KOPT-K1 (cell line): ENCODE data around the gene RCC2.
"Not testable (repeated sequence)": the region's sequence is repeated elsewhere in the genome, so short reads cannot be mapped to it uniquely, and the experiment has no call there.

ENCODE experiments used
- H3K27ac ChIP-seq: fragments of 200-600 bp; sonication (generic); 2 replicates; pipeline ENCODE4 v1.5.1; 2016; ENCODE audit warnings: antibody characterized with exemption, mild to moderate bottlenecking, low read depth, low read length; ENCODE audit not compliant: poor library complexity, severe bottlenecking
- H3K36me3 ChIP-seq: fragments of 200-600 bp; sonication (generic); 2 replicates; pipeline ENCODE4 v1.5.1; 2017; ENCODE audit warnings: antibody characterized with exemption, mild to moderate bottlenecking, low read length, moderate library complexity; ENCODE audit not compliant: insufficient read depth
- H3K9me3 ChIP-seq: fragments of 200-600 bp; sonication (generic); 2 replicates; pipeline ENCODE4 v1.5.1; 2017; ENCODE audit warnings: antibody characterized with exemption, low read length, mild to moderate bottlenecking; ENCODE audit not compliant: insufficient read depth, poor library complexity, severe bottlenecking

The RCC2 gene

GRCh38 chr1:17439250-17440073 lies at the start of gene RCC2:
Gene RCC2 (minus strand): TSS chr1:17439677. CDS start chr1:17438514, 1,163 bp downstream.
- H3K9me3 ChIP-seq, result no peaks in the 10 kb centered on the region
- H3K36me3 ChIP-seq, result peaks cover 29% of the 10 kb centered on the region
- peak within 1 kb of the TSS; percentile 87 for H3K27ac ChIP-seq

- Histone ChIP-seq H3K9me3 (no peaks in the 10 kb centered on the region), H3K27ac (no peak overlapping the region), H3K36me3 (no peaks in the 10 kb centered on the region)
Measured at GRCh38 chr1:17486242-17486641, 46.8 kb upstream of the RCC2 start.

GRCh38 chr1:17485281-17485680 lies 45.8 kb upstream of the RCC2 start:
- Histone ChIP-seq H3K9me3 (no peaks in the 10 kb centered on the region), H3K27ac (no peak overlapping the region), H3K36me3 (no peaks in the 10 kb centered on the region)

GRCh38 chr1:17481981-17482380 lies 42.5 kb upstream of the RCC2 start:
- H3K36me3 ChIP-seq, H3K9me3 ChIP-seq, H3K27ac ChIP-seq: not testable (repeated sequence)

GRCh38 chr1:17480846-17481245 lies 41.4 kb upstream of the RCC2 start:
- Histone ChIP-seq H3K9me3 (no peaks in the 10 kb centered on the region), H3K27ac (no peak overlapping the region), H3K36me3 (no peaks in the 10 kb centered on the region)

GRCh38 chr1:17475752-17476151 lies 36.3 kb upstream of the RCC2 start:
- no peaks in the 10 kb centered on the region for H3K9me3 ChIP-seq
- no peaks in the 10 kb centered on the region for H3K36me3 ChIP-seq
- H3K27ac ChIP-seq, result no peak overlapping the region

- H3K27ac ChIP-seq, H3K36me3 ChIP-seq, H3K9me3 ChIP-seq: not testable (repeated sequence)
Measured at GRCh38 chr1:17474836-17475555, 35.5 kb upstream of the RCC2 start.

- Histone ChIP-seq H3K27ac (no peak overlapping the region), H3K36me3 (no peaks in the 10 kb centered on the region), H3K9me3 (no peaks in the 10 kb centered on the region)
Measured at GRCh38 chr1:17472814-17473213, 33.3 kb upstream of the RCC2 start.

- Histone ChIP-seq H3K36me3 (no peaks in the 10 kb centered on the region), H3K27ac (no peak overlapping the region)
Measured at GRCh38 chr1:17471393-17471792, 31.9 kb upstream of the RCC2 start.

GRCh38 chr1:17470021-17470799 lies 30.7 kb upstream of the RCC2 start:
- Histone ChIP-seq H3K27ac (no peak overlapping the region), H3K9me3 (no peaks in the 10 kb centered on the region), H3K36me3 (no peaks in the 10 kb centered on the region)

More at GRCh38 chr1:17471393-17471792, 31.9 kb upstream of the RCC2 start:
- no peaks in the 10 kb centered on the region for H3K9me3 ChIP-seq

- H3K27ac ChIP-seq, H3K36me3 ChIP-seq, H3K9me3 ChIP-seq: not testable (repeated sequence)
Measured at GRCh38 chr1:17468357-17469265, 29.1 kb upstream of the RCC2 start.

GRCh38 chr1:17466359-17466758 lies 26.9 kb upstream of the RCC2 start:
- no peaks in the 10 kb centered on the region for H3K36me3 ChIP-seq
- no peaks in the 10 kb centered on the region for H3K9me3 ChIP-seq
- no peak overlapping the region for H3K27ac ChIP-seq

- no peaks in the 10 kb centered on the region for H3K36me3 ChIP-seq
Measured at GRCh38 chr1:17465228-17465627, 25.8 kb upstream of the RCC2 start.

GRCh38 chr1:17463991-17464390 lies 24.5 kb upstream of the RCC2 start:
- H3K36me3 ChIP-seq, result no peaks in the 10 kb centered on the region
- H3K9me3 ChIP-seq, result no peaks in the 10 kb centered on the region
- H3K27ac ChIP-seq, result no peak overlapping the region

More at GRCh38 chr1:17465228-17465627, 25.8 kb upstream of the RCC2 start:
- H3K9me3 ChIP-seq, result no peaks in the 10 kb centered on the region
- H3K27ac ChIP-seq, result no peak overlapping the region
